Nephron progenitor cell (in vitro differentiated cells): ENCODE measurements around the gene MKLN1.

ENCODE experiments used
- DNase-seq: peaks from one replicate; pipeline ENCODE4 v3.0.0; 2021
- H3K27ac Mint-ChIP-seq: 2 replicates; pipeline ENCODE4 v1.8.0; 2021; ENCODE audit warnings: mild to moderate bottlenecking, moderate library complexity, mixed read lengths
- H3K27me3 Mint-ChIP-seq: 2 replicates; pipeline ENCODE4 v1.8.0; 2021; ENCODE audit warnings: mild to moderate bottlenecking, low read depth, mixed read lengths; ENCODE audit not compliant: poor library complexity
- H3K36me3 Mint-ChIP-seq: 2 replicates; pipeline ENCODE4 v1.8.0; 2021; ENCODE audit warnings: low read depth, mixed read lengths
- H3K4me1 Mint-ChIP-seq: 2 replicates; pipeline ENCODE4 v1.8.0; 2021; ENCODE audit warnings: mixed read lengths
- H3K4me3 Mint-ChIP-seq: 2 replicates; pipeline ENCODE4 v1.8.0; 2021; ENCODE audit warnings: mild to moderate bottlenecking, moderate library complexity, mixed read lengths
- H3K9me3 Mint-ChIP-seq: 2 replicates; pipeline ENCODE4 v1.8.0; 2021; ENCODE audit warnings: mild to moderate bottlenecking, moderate library complexity, mixed read lengths
- TF ChIP-seq, protein P1 (sequence below): fragments of 200-600 bp; sonication (generic); IDR thresholded peaks from 2 replicates; pipeline ENCODE4 v1.5.0; 2021; ENCODE audit warnings: antibody characterized with exemption

MKLN1 gene

GRCh38 chr7:131321656-131322055 lies 6.0 kb upstream of the MKLN1 start:
- Mint-ChIP-seq H3K27me3 (no peaks in the 10 kb centered on the region), H3K27ac (no peak overlapping the region), H3K36me3 (peaks cover 12% of the 10 kb centered on the region), H3K4me1 (peaks cover 10% of the 10 kb centered on the region), H3K9me3 (peaks cover 28% of the 10 kb centered on the region), H3K4me3 (no peak overlapping the region)
- TF ChIP-seq, protein P1, sequence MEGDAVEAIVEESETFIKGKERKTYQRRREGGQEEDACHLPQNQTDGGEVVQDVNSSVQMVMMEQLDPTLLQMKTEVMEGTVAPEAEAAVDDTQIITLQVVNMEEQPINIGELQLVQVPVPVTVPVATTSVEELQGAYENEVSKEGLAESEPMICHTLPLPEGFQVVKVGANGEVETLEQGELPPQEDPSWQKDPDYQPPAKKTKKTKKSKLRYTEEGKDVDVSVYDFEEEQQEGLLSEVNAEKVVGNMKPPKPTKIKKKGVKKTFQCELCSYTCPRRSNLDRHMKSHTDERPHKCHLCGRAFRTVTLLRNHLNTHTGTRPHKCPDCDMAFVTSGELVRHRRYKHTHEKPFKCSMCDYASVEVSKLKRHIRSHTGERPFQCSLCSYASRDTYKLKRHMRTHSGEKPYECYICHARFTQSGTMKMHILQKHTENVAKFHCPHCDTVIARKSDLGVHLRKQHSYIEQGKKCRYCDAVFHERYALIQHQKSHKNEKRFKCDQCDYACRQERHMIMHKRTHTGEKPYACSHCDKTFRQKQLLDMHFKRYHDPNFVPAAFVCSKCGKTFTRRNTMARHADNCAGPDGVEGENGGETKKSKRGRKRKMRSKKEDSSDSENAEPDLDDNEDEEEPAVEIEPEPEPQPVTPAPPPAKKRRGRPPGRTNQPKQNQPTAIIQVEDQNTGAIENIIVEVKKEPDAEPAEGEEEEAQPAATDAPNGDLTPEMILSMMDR: no peak
- no peak for DNase-seq

- Mint-ChIP-seq H3K27ac (no peak overlapping the region), H3K4me3 (no peak overlapping the region), H3K36me3 (peaks cover 9% of the 10 kb centered on the region), H3K9me3 (peaks cover 24% of the 10 kb centered on the region), H3K27me3 (no peaks in the 10 kb centered on the region), H3K4me1 (peaks cover 14% of the 10 kb centered on the region)
- DNase-seq: no peak
- TF ChIP-seq, protein P1: no peak
Measured at GRCh38 chr7:131322061-131322460, 5.6 kb upstream of the MKLN1 start.

DNA sequence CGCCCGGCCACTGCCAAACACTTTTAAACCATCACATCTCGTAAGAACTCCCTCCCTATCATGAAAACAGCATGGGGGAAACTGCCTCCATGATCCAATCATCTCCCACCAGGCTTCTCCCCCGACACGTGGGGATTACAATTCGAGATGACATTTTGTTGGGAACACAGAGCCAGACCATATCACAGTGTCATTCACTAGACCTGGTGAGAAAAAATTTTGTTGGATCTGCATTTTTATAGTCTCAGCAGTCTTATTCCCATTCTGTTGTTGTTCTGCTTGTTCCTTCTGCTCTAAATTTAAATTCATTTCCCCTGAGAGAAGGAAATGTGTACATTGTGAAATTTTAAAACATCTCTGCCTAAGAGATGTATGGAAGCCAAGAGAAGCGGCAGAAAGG lies 4.8 kb upstream of the MKLN1 start:
- Mint-ChIP-seq H3K4me3 (no peak overlapping the region), H3K9me3 (peaks cover 22% of the 10 kb centered on the region), H3K27ac (no peak overlapping the region), H3K4me1 (peaks cover 20% of the 10 kb centered on the region), H3K27me3 (no peaks in the 10 kb centered on the region), H3K36me3 (peaks cover 9% of the 10 kb centered on the region)
- TF ChIP-seq, protein P1: no peak
- no peak for DNase-seq

- Mint-ChIP-seq H3K36me3 (peaks cover 13% of the 10 kb centered on the region), H3K27ac (no peak overlapping the region), H3K9me3 (peaks cover 8% of the 10 kb centered on the region), H3K27me3 (no peaks in the 10 kb centered on the region), H3K4me1 (peaks cover 43% of the 10 kb centered on the region), H3K4me3 (no peak overlapping the region)
- no peak for DNase-seq
- TF ChIP-seq, protein P1: no peak
Measured at GRCh38 chr7:131325179-131325840, 2.4 kb upstream of the MKLN1 start.

DNA sequence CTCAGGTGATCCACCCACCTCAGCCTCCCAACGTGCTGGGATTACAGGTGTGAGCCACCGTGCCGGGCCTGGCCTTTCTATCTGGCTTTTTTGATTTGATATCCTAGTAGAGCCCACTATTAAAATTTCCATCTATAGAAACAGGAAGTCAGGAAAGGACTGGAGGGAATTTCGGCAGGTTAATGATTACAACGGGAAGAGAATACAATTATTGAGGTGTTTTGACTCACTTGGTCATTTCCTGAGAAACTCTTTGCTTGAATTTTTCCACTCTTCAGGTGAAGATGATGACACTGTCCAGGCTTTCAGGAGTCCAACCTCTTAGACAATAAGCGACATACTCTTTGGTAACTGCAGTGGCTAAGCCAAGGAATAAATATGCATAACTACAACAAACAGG lies 1.1 kb upstream of the MKLN1 start:
- H3K36me3 Mint-ChIP-seq: peaks cover 23% of the 10 kb centered on the region
- no peak for DNase-seq
- H3K27ac Mint-ChIP-seq: no peak overlapping the region
- H3K9me3 Mint-ChIP-seq: peaks cover 7% of the 10 kb centered on the region
- H3K27me3 Mint-ChIP-seq: no peaks in the 10 kb centered on the region
- TF ChIP-seq, protein P1: no peak
- peak overlapping the region; percentile 97 for H3K4me3 Mint-ChIP-seq
- H3K4me1 Mint-ChIP-seq: peaks cover 45% of the 10 kb centered on the region

GRCh38 chr7:131327049-131327625 lies 539 bp upstream of the MKLN1 start:
- Mint-ChIP-seq H3K27me3 (no peaks in the 10 kb centered on the region), H3K4me1 (peaks cover 45% of the 10 kb centered on the region), H3K9me3 (peaks cover 5% of the 10 kb centered on the region), H3K4me3 (peak overlapping the region; percentile 97), H3K36me3 (peaks cover 24% of the 10 kb centered on the region), H3K27ac (peak overlapping the region; percentile 99)
- TF ChIP-seq, protein P1: no peak
- DNase-seq: no peak
